Neural cell (in vitro differentiated cells): ENCODE data around the gene ECHDC3. TPM values are rescaled to one million over a fixed set of nuclear protein-coding genes. Genes with fewer than 3 reads are reported as not detected.

Source experiments
- H2AFZ ChIP-seq: fragments of 200-600, 300-800 bp; sonication (generic), shearing (Covaris generic); 2 replicates; pipeline ENCODE4 v1.6.0; 2014; ENCODE audit warnings: low read depth, mild to moderate bottlenecking, antibody characterized with exemption, low read length, moderate library complexity
- H3F3A ChIP-seq: fragments of 200-600 bp; shearing (Covaris generic); 2 replicates; pipeline ENCODE4 v1.6.1; 2016; ENCODE audit warnings: mild to moderate bottlenecking, moderate library complexity, mixed read lengths, antibody characterized with exemption, low read length; ENCODE audit not compliant: insufficient read depth, poor library complexity, severe bottlenecking
- H3K27ac ChIP-seq: fragments of 200-600, 300-800 bp; sonication (generic), shearing (Covaris generic); 2 replicates; pipeline ENCODE4 v1.5.1; 2014; ENCODE audit warnings: mild to moderate bottlenecking, low read length, moderate library complexity
- H3K27me3 ChIP-seq: fragments of 300-800, 200-600 bp; sonication (generic), shearing (Covaris generic); 2 replicates; pipeline ENCODE4 v1.6.0; 2014; ENCODE audit warnings: mild to moderate bottlenecking, low read depth, low read length, moderate library complexity; ENCODE audit not compliant: insufficient read depth
- H3K36me3 ChIP-seq: fragments of 300-800, 200-600 bp; sonication (generic), shearing (Covaris generic); 2 replicates; pipeline ENCODE4 v1.5.1; 2014; ENCODE audit warnings: mild to moderate bottlenecking, antibody characterized with exemption, low read length, moderate library complexity; ENCODE audit not compliant: insufficient read depth
- H3K4me2 ChIP-seq: fragments of 300-800, 200-600 bp; sonication (generic), shearing (Covaris generic); 2 replicates; pipeline ENCODE4 v1.6.0; 2014; ENCODE audit warnings: mild to moderate bottlenecking, low read length
- H3K4me3 ChIP-seq: fragments of 300-800, 200-600 bp; sonication (generic), shearing (Covaris generic); 2 replicates; pipeline ENCODE4 v1.5.1; 2014; ENCODE audit warnings: mild to moderate bottlenecking, low read length, moderate library complexity
- H3K79me2 ChIP-seq: fragments of 200-600 bp; shearing (Covaris generic); replicated peaks from 2 replicates; pipeline ENCODE4 v1.6.0; 2014; ENCODE audit warnings: mild to moderate bottlenecking, low read length, moderate library complexity; ENCODE audit not compliant: insufficient read depth
- H3K9ac ChIP-seq: fragments of 300-800, 200-600 bp; sonication (generic), shearing (Covaris generic); 2 replicates; pipeline ENCODE4 v1.6.1; 2016; ENCODE audit warnings: mild to moderate bottlenecking, low read length, mixed read lengths
- H3K9me2 ChIP-seq: fragments of 200-600 bp; shearing (Covaris generic); 2 replicates; pipeline ENCODE4 v1.6.1; 2016; ENCODE audit warnings: mild to moderate bottlenecking, low read length, mixed read lengths; ENCODE audit not compliant: insufficient read depth
- H3K9me3 ChIP-seq: fragments of 200-600, 300-800 bp; sonication (generic), shearing (Covaris generic); 2 replicates; pipeline ENCODE4 v1.6.1; 2016; ENCODE audit warnings: mild to moderate bottlenecking, mixed run types, low read length, moderate library complexity, mixed read lengths
- H4K20me1 ChIP-seq: fragments of 200-600 bp; shearing (Covaris generic); 2 replicates; pipeline ENCODE4 v1.6.1; 2016; ENCODE audit warnings: mild to moderate bottlenecking, mixed run types; ENCODE audit not compliant: insufficient read depth
- CTCF ChIP-seq: fragments of 450-650 bp; IDR thresholded peaks from 2 replicates; pipeline ENCODE4 v1.5.1; 2014; ENCODE audit warnings: antibody characterized with exemption, mild to moderate bottlenecking, moderate library complexity; ENCODE audit not compliant: poor library complexity, severe bottlenecking
- EP300 ChIP-seq: fragments of 450-650 bp; conservative IDR thresholded peaks from 2 replicates; pipeline ENCODE4 v1.6.1; 2014; ENCODE audit warnings: antibody characterized with exemption, mild to moderate bottlenecking, moderate library complexity; ENCODE audit not compliant: poor library complexity, severe bottlenecking
- EZH2 ChIP-seq: fragments of 200-600, 300-800 bp; shearing (Covaris generic), sonication (generic); IDR thresholded peaks from 2 replicates; pipeline ENCODE4 v1.6.1; 2014; ENCODE audit warnings: antibody characterized with exemption, low read length, borderline replicate concordance, mild to moderate bottlenecking; ENCODE audit not compliant: insufficient read depth, poor library complexity, severe bottlenecking
- MXI1 ChIP-seq: fragments of 450-650 bp; conservative IDR thresholded peaks from 2 replicates; pipeline ENCODE4 v1.6.1; 2014; ENCODE audit warnings: antibody characterized with exemption, mild to moderate bottlenecking; ENCODE audit not compliant: poor library complexity, severe bottlenecking
- POLR2AphosphoS5 ChIP-seq: IDR thresholded peaks from 2 replicates; pipeline ENCODE4 v1.6.1; 2012
- RAD21 ChIP-seq: fragments of 450-650 bp; conservative IDR thresholded peaks from 2 replicates; pipeline ENCODE4 v1.6.1; 2014; ENCODE audit warnings: antibody characterized with exemption, mild to moderate bottlenecking, moderate library complexity
- SMC3 ChIP-seq: fragments of 450-650 bp; conservative IDR thresholded peaks from 2 replicates; pipeline ENCODE4 v1.6.1; 2014; ENCODE audit warnings: antibody characterized with exemption, mild to moderate bottlenecking, moderate library complexity; ENCODE audit not compliant: poor library complexity
- TAF1 ChIP-seq: IDR thresholded peaks from 2 replicates; pipeline ENCODE4 v1.6.1; 2012; ENCODE audit warnings: low read depth
- polyA plus RNA-seq: library from polyadenylated mRNA; depleted of rRNA; stranded (reverse); fragments of >200 nt; gene quantifications from 2 replicates; pipeline ENCODE4 v1.2.3, GENCODE V29; 2014
- TF ChIP-seq, protein P1 (sequence below): IDR thresholded peaks from 2 replicates; pipeline ENCODE4 v1.6.1; 2012; ENCODE audit warnings: borderline replicate concordance

Gene ECHDC3
- polyA plus RNA-seq, 1 donor from 2014 or later, result not detected

DNA sequence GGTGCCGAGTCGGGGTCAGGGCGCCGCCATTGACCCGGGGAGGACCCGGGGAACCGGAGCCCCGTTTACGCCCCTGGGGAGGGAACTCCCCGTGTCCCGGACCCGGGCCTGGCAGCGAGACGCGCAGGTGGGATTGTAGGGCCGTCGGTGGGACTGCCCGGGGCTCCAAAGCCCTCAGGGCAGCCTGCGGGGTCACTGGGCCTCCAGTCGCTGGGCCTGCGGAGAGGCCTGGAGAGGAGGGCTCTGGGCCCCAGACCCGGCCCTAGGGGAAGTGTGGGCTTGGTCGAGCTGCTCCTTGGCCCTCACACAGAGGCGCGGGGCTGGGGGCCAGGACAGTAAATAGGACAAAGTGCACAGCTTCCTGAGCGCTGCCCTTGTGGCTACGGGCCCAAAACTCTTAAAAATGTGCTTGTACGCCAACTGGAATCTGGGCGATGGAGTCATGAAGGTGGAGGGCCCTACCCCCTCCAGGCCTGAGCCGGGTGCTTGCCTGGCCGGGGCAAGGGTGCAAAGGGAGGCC, 657 bp downstream of the ECHDC3 start:
- Histone ChIP-seq H2AFZ (no peak overlapping the region), H3K9ac (no peak overlapping the region), H3K36me3 (no peaks in the 10 kb centered on the region), H3K9me3 (no peaks in the 10 kb centered on the region), H3K4me3 (no peak overlapping the region), H3K4me2 (no peak overlapping the region), H3K79me2 (no peaks in the 10 kb centered on the region), H3K9me2 (no peaks in the 10 kb centered on the region), H4K20me1 (no peaks in the 10 kb centered on the region), H3F3A (no peaks in the 10 kb centered on the region), H3K27me3 (no peaks in the 10 kb centered on the region), H3K27ac (no peak overlapping the region)
- TF ChIP-seq EP300, result no peak
- no peak for TF ChIP-seq TAF1
- TF ChIP-seq RAD21, result no peak
- no peak for TF ChIP-seq CTCF
- no peak for TF ChIP-seq MXI1
- TF ChIP-seq POLR2AphosphoS5, result no peak
- no peak for TF ChIP-seq EZH2
- TF ChIP-seq, protein P1, sequence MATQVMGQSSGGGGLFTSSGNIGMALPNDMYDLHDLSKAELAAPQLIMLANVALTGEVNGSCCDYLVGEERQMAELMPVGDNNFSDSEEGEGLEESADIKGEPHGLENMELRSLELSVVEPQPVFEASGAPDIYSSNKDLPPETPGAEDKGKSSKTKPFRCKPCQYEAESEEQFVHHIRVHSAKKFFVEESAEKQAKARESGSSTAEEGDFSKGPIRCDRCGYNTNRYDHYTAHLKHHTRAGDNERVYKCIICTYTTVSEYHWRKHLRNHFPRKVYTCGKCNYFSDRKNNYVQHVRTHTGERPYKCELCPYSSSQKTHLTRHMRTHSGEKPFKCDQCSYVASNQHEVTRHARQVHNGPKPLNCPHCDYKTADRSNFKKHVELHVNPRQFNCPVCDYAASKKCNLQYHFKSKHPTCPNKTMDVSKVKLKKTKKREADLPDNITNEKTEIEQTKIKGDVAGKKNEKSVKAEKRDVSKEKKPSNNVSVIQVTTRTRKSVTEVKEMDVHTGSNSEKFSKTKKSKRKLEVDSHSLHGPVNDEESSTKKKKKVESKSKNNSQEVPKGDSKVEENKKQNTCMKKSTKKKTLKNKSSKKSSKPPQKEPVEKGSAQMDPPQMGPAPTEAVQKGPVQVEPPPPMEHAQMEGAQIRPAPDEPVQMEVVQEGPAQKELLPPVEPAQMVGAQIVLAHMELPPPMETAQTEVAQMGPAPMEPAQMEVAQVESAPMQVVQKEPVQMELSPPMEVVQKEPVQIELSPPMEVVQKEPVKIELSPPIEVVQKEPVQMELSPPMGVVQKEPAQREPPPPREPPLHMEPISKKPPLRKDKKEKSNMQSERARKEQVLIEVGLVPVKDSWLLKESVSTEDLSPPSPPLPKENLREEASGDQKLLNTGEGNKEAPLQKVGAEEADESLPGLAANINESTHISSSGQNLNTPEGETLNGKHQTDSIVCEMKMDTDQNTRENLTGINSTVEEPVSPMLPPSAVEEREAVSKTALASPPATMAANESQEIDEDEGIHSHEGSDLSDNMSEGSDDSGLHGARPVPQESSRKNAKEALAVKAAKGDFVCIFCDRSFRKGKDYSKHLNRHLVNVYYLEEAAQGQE, result no peak
- TF ChIP-seq SMC3, result no peak

DNA sequence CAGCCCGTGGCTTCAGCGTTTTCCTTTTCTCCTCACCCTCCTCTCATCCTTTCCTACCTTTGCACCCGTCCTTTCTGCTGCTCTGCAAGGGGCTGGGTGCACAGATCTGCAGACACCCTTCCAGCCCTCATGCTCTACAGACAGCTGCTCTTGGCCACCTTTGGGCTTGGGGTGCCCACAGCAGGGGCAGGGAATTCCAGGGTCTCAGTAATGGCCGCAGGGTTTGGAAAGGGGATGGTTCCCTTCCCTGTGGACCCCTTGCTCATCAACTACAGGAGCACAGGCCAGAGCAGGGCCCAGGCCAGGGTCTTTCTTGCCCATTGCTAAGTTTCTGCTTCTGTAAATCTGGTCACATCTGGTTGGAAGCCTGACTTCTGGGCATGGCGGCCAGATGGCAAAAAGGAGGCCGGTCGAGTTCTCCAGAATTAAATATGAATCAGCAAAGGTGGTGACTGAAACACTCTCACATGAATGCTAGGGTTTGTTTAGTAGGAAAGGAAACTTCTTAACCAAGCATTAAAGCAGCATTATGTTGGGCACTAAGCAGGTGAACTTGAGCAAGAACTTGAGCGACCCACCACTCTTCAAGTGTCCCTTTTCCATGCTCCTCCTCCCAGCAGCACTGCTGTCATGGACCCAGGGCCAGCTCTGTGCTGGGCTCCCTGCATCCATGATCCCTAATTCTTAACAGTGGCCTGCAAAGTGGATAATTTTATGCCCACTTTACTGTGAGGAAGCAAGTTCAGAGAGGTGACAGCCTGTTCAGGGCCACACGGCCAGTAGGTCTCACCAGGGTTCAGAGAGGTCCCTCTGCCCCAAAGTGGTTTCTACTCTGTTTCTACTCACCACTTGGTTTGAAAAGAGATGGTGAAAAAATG, 1.5 kb downstream of the ECHDC3 start:
- no peak overlapping the region for H3K4me2 ChIP-seq
- no peak for TF ChIP-seq EP300
- no peak for TF ChIP-seq SMC3
- no peak for TF ChIP-seq POLR2AphosphoS5
- H3K4me3 ChIP-seq, result no peak overlapping the region

More for the DNA sequence above, 1.5 kb downstream of the ECHDC3 start:
- Histone ChIP-seq H2AFZ (no peak overlapping the region), H3F3A (no peaks in the 10 kb centered on the region), H3K9ac (no peak overlapping the region), H3K36me3 (no peaks in the 10 kb centered on the region), H3K9me3 (no peaks in the 10 kb centered on the region), H3K79me2 (no peaks in the 10 kb centered on the region), H3K9me2 (no peaks in the 10 kb centered on the region), H4K20me1 (no peaks in the 10 kb centered on the region), H3K27ac (no peak overlapping the region), H3K27me3 (no peaks in the 10 kb centered on the region)
